GM06990 (cell line): ENCODE results near the gene ARHGAP44.
A peak's percentile ranks its signal among the peaks of the same experiment; 100 is the strongest.

ENCODE experiments used
- DNase-seq: peaks from one replicate; pipeline ENCODE4 v3.0.0-alpha.2; 2011; ENCODE audit not compliant: insufficient read length; ENCODE audit errors: extremely low read depth
- H3K27me3 ChIP-seq: replicated peaks from 2 replicates; pipeline ENCODE4 v1.6.0; 2011; ENCODE audit warnings: low read length; ENCODE audit not compliant: control insufficient read depth, insufficient read depth
- H3K36me3 ChIP-seq: 2 replicates; pipeline ENCODE4 v1.5.1; 2011; ENCODE audit warnings: low read length; ENCODE audit not compliant: control insufficient read depth, insufficient read depth
- H3K4me3 ChIP-seq: replicated peaks from 2 replicates; pipeline ENCODE4 v1.5.1; 2011; ENCODE audit warnings: low read depth, mild to moderate bottlenecking, control low read depth, low read length
- CTCF ChIP-seq: IDR thresholded peaks from 2 replicates; pipeline ENCODE4 v1.5.1; 2011; ENCODE audit warnings: low read length, control low read depth, mild to moderate bottlenecking, inconsistent platforms; ENCODE audit not compliant: insufficient read depth, poor library complexity, severe bottlenecking

The ARHGAP44 gene

GRCh38 chr17:12789481-12790248, at the start of gene ARHGAP44:
ARHGAP44 (plus strand) TSS chr17:12789498; CDS start chr17:12789839, 341 bp downstream.
- H3K27me3 ChIP-seq = no peaks in the 10 kb centered on the region
- TF ChIP-seq CTCF = no peak
- DNase-seq = peak; percentile 72
- no peaks in the 10 kb centered on the region for H3K36me3 ChIP-seq
- peak within 1 kb of the TSS; percentile 83 for H3K4me3 ChIP-seq

GRCh38 chr17:12739500-12739899, 49.8 kb upstream of the ARHGAP44 start:
- DNase-seq = no peak
- no peak for TF ChIP-seq CTCF
- Histone ChIP-seq H3K27me3 (no peaks in the 10 kb centered on the region), H3K4me3 (no peak overlapping the region), H3K36me3 (no peaks in the 10 kb centered on the region)

- Histone ChIP-seq H3K4me3 (no peak overlapping the region), H3K36me3 (no peaks in the 10 kb centered on the region), H3K27me3 (no peaks in the 10 kb centered on the region)
- DNase-seq = no peak
- no peak for TF ChIP-seq CTCF
These were observed 46.3 kb upstream of the ARHGAP44 start for GRCh38 chr17:12743046-12743445.

- no peak for TF ChIP-seq CTCF
- DNase-seq = no peak
- H3K36me3 ChIP-seq = no peaks in the 10 kb centered on the region
- H3K4me3 ChIP-seq = no peak overlapping the region
- H3K27me3 ChIP-seq = no peaks in the 10 kb centered on the region
These were observed 45.0 kb upstream of the ARHGAP44 start for GRCh38 chr17:12744298-12744697.

- Histone ChIP-seq H3K36me3 (no peaks in the 10 kb centered on the region), H3K4me3 (no peak overlapping the region), H3K27me3 (no peaks in the 10 kb centered on the region)
- no peak for DNase-seq
- TF ChIP-seq CTCF = no peak
These were observed 44.5 kb upstream of the ARHGAP44 start for GRCh38 chr17:12744786-12745185.
